Ovary (tissue), 9 donors: ENCODE results near the gene FTO. TPM values are rescaled to one million over a fixed set of nuclear protein-coding genes. Genes with fewer than 3 reads are reported as not detected.

Source experiments
- DNase-seq, 5 donors: peaks; one replicate each; pipeline ENCODE4 v3.0.0-alpha.2; 2019 to 2020
- H3K27ac ChIP-seq, 2 donors: fragments of 200-600 bp; one replicate each; pipeline versions ENCODE4 v1.5.1 to v1.8.0; 2019 to 2022
- H3K27me3 ChIP-seq: fragments of 200-600 bp; one replicate; pipeline ENCODE4 v1.8.0; 2022
- H3K36me3 ChIP-seq: fragments of 200-600 bp; sonication (generic); one replicate; pipeline ENCODE4 v1.5.1; 2019
- H3K4me1 ChIP-seq: one replicate; pipeline ENCODE4 v1.8.1; 2013; ENCODE audit warnings: mild to moderate bottlenecking, moderate library complexity; ENCODE audit not compliant: insufficient read depth
- H3K4me3 ChIP-seq: fragments of 200-600 bp; sonication (generic); one replicate; pipeline ENCODE4 v1.5.1; 2017
- H3K9me3 ChIP-seq, 2 donors: fragments of 200-600 bp in 1 of 2; sonication (generic) in 1 of 2; one replicate each; pipeline versions ENCODE4 v1.5.1 to v1.8.1; 2013 to 2019; ENCODE audit warnings: mild to moderate bottlenecking in 1 of 2, moderate library complexity in 1 of 2
- CTCF ChIP-seq, 3 donors: fragments of 450-650 bp in 2 of 3; fragments of 200-600 bp in 1 of 3; IDR thresholded peaks; one replicate each; pipeline versions ENCODE4 v1.5.1 to v1.8.0; 2016 to 2022; ENCODE audit warnings: antibody characterized with exemption in 3 of 3, mild to moderate bottlenecking in 1 of 3
- EP300 ChIP-seq: sonication (generic); formaldehyde crosslinking; IDR thresholded peaks from one replicate; pipeline ENCODE4 v1.6.1; 2017; ENCODE audit warnings: antibody characterized with exemption
- POLR2A ChIP-seq: fragments of 450-650 bp; IDR thresholded peaks from one replicate; pipeline ENCODE4 v1.6.1; 2017; ENCODE audit warnings: antibody characterized with exemption, mild to moderate bottlenecking, moderate library complexity
- WGBS, 3 donors: extraction: QIAGEN DNeasy Blood & Tissue Kit in 1 of 3; methylation state at CpG; one replicate each; pipeline versions ENCODE4 v1.1.5 to v1.1.7; 2013 to 2017; 5-methylcytosine and 5-hydroxymethylcytosine counted together
- intact Hi-C, 4 donors: fragments of 100-400 bp; cut with DNase I; formaldehyde crosslinking; loops; one replicate each; pipeline versions ENCODE4 v1.11.0 to v1.15.1; 2022 to 2023
- polyA plus RNA-seq, 2 donors: library from polyadenylated mRNA; stranded (reverse); fragments of 200-250 nt in 1 of 2; fragments of 350-450 nt in 1 of 2; fragmentation: Illumina TruSeq in 1 of 2; extraction: RNeasy Lipid Tissue Mini Kit (QIAGEN cat#74804) in 1 of 2; gene quantifications; one replicate each; pipeline ENCODE4 v1.2.3, GENCODE V29; 2013 to 2014
- total RNA-seq, 7 donors: library from RNA; depleted of rRNA in 2 of 7; stranded (reverse); fragments of >200 nt in 2 of 7; fragmentation: NEBNext Ultra II Directional in 3 of 7; extraction: Animal tissue kit (Norgen Biotek cat#: 25700) in 3 of 7; gene quantifications; one replicate each; pipeline versions ENCODE4 v1.1.0 to v1.2.4, GENCODE V29; 2016 to 2023
- donor health status: DM: no; HTN: no; CAD: no; lungs with moderate emphysema.
- donor health status: DM: no; HTN: no; CAD: no.
- donor health status: Bipolar disorder and iron deficiency.
- donor health status: DM: yes; HTN: yes; CAD: no.
- donor health status: DM: no; HTN: no; CAD: no.
- donor health status: DM: yes; HTN: yes; CAD: no.

The FTO gene
- total and polyA plus RNA-seq, 9 donors: 43.6 to 128 (median 91.4) TPM

GRCh38 chr16:54173490-54173889 lies 469.5 kb downstream of the FTO start:
- Histone ChIP-seq H3K9me3 (no peaks in the 10 kb centered on the region), H3K4me1 (no peaks in the 10 kb centered on the region), H3K27ac (no peak overlapping the region), H3K27me3 (no peaks in the 10 kb centered on the region), H3K36me3 (no peaks in the 10 kb centered on the region), H3K4me3 (no peak overlapping the region)
- TF ChIP-seq EP300 (no peak), CTCF (IDR thresholded peaks at IDR 0.05) (no peak), POLR2A (no peak)
- 85 to 97% (median 89%) methylated on average over 8 of the region's 8 CpGs for WGBS, 3 donors
- no peak for DNase-seq
- intact Hi-C loops: no loop called here

- Histone ChIP-seq H3K36me3 (no peaks in the 10 kb centered on the region), H3K4me3 (no peak overlapping the region), H3K27me3 (no peaks in the 10 kb centered on the region), H3K9me3 (no peaks in the 10 kb centered on the region), H3K4me1 (no peaks in the 10 kb centered on the region), H3K27ac (no peak overlapping the region)
- intact Hi-C loops: no loop called here
- no peak for DNase-seq
- TF ChIP-seq EP300 (no peak), CTCF (IDR thresholded peaks at IDR 0.05) (no peak), POLR2A (no peak)
- WGBS, 3 donors: 53 to 59% (median 54%) methylated on average over 5 of the region's 5 CpGs
Observed at GRCh38 chr16:54174201-54174600, 470.2 kb downstream of the FTO start.

- TF ChIP-seq CTCF (IDR thresholded peaks at IDR 0.05): no peak
- no peak for TF ChIP-seq POLR2A
- TF ChIP-seq EP300: no peak
- no peak overlapping the region for H3K27ac ChIP-seq
- no peaks in the 10 kb centered on the region for H3K4me1 ChIP-seq
- H3K4me3 ChIP-seq: no peak overlapping the region
- no peak for DNase-seq
- intact Hi-C loops: no loop called here
- H3K27me3 ChIP-seq: no peaks in the 10 kb centered on the region
- H3K9me3 ChIP-seq: no peaks in the 10 kb centered on the region
- H3K36me3 ChIP-seq: no peaks in the 10 kb centered on the region
Observed at GRCh38 chr16:54174750-54175149, 470.8 kb downstream of the FTO start.

- H3K4me1 ChIP-seq: no peaks in the 10 kb centered on the region
- TF ChIP-seq CTCF (IDR thresholded peaks at IDR 0.05): no peak
- no peak overlapping the region for H3K4me3 ChIP-seq
- 90 to 91% (median 91%) methylated on average over 9 of the region's 9 CpGs for WGBS, 3 donors
- DNase-seq: no peak
- intact Hi-C loops: no loop called here
- no peaks in the 10 kb centered on the region for H3K9me3 ChIP-seq
- no peak overlapping the region for H3K27ac ChIP-seq
- no peaks in the 10 kb centered on the region for H3K27me3 ChIP-seq
- H3K36me3 ChIP-seq: no peaks in the 10 kb centered on the region
Observed at GRCh38 chr16:54175169-54175551, 471.2 kb downstream of the FTO start.
